Measurements from ENCODE around the gene TBX5. TPM values are rescaled to one million over a fixed set of nuclear protein-coding genes. Genes with fewer than 3 reads are reported as not detected.

Gene TBX5
- total RNA-seq, 1 donor from 2014 or later: not detected

GRCh38 chr12:114319422-114319821 is 86.5 kb downstream of the TBX5 start:
- no peak overlapping the region for H3K4me3 Mint-ChIP-seq (ENCODE audit: unreplicated experiment)
- no peaks in the 10 kb centered on the region for H3K27me3 Mint-ChIP-seq (ENCODE audit: unreplicated experiment)
- no peak overlapping the region for H3K27ac Mint-ChIP-seq (ENCODE audit: unreplicated experiment)
- no peaks in the 10 kb centered on the region for H3K9me3 Mint-ChIP-seq (ENCODE audit: unreplicated experiment)
- TF ChIP-seq CTCF (IDR thresholded peaks at IDR 0.05; ENCODE audit: partially characterized antibody, unreplicated experiment): no peak
- no peak for DNase-seq
- H3K4me1 Mint-ChIP-seq (ENCODE audit: low read depth, unreplicated experiment): no peaks in the 10 kb centered on the region
- no peaks in the 10 kb centered on the region for H3K36me3 Mint-ChIP-seq (ENCODE audit: unreplicated experiment)

- H3K36me3 Mint-ChIP-seq (ENCODE audit: unreplicated experiment): no peaks in the 10 kb centered on the region
- no peaks in the 10 kb centered on the region for H3K4me1 Mint-ChIP-seq (ENCODE audit: low read depth, unreplicated experiment)
- DNase-seq: no peak
- H3K9me3 Mint-ChIP-seq (ENCODE audit: unreplicated experiment): no peaks in the 10 kb centered on the region
- H3K27ac Mint-ChIP-seq (ENCODE audit: unreplicated experiment): no peak overlapping the region
- TF ChIP-seq CTCF (IDR thresholded peaks at IDR 0.05; ENCODE audit: partially characterized antibody, unreplicated experiment): no peak
- no peak overlapping the region for H3K4me3 Mint-ChIP-seq (ENCODE audit: unreplicated experiment)
- no peaks in the 10 kb centered on the region for H3K27me3 Mint-ChIP-seq (ENCODE audit: unreplicated experiment)
Observed at GRCh38 chr12:114318984-114319383, 87.0 kb downstream of the TBX5 start.

GRCh38 chr12:114316076-114316475 is 89.9 kb downstream of the TBX5 start:
- TF ChIP-seq CTCF (IDR thresholded peaks at IDR 0.05; ENCODE audit: partially characterized antibody, unreplicated experiment): no peak
- Mint-ChIP-seq H3K4me1 (ENCODE audit: low read depth, unreplicated experiment) (no peaks in the 10 kb centered on the region), H3K4me3 (ENCODE audit: unreplicated experiment) (no peak overlapping the region), H3K27me3 (ENCODE audit: unreplicated experiment) (no peaks in the 10 kb centered on the region), H3K9me3 (ENCODE audit: unreplicated experiment) (no peaks in the 10 kb centered on the region), H3K36me3 (ENCODE audit: unreplicated experiment) (no peaks in the 10 kb centered on the region), H3K27ac (ENCODE audit: unreplicated experiment) (no peak overlapping the region)
- no peak for DNase-seq

GRCh38 chr12:114314974-114315720 is 90.8 kb downstream of the TBX5 start:
- Mint-ChIP-seq H3K9me3 (ENCODE audit: unreplicated experiment) (no peaks in the 10 kb centered on the region), H3K36me3 (ENCODE audit: unreplicated experiment) (no peaks in the 10 kb centered on the region), H3K4me1 (ENCODE audit: low read depth, unreplicated experiment) (no peaks in the 10 kb centered on the region), H3K27ac (ENCODE audit: unreplicated experiment) (no peak overlapping the region), H3K27me3 (ENCODE audit: unreplicated experiment) (no peaks in the 10 kb centered on the region), H3K4me3 (ENCODE audit: unreplicated experiment) (no peak overlapping the region)
- no peak for TF ChIP-seq CTCF (IDR thresholded peaks at IDR 0.05; ENCODE audit: partially characterized antibody, unreplicated experiment)
- DNase-seq: no peak

GRCh38 chr12:114314403-114314802 is 91.5 kb downstream of the TBX5 start:
- Mint-ChIP-seq H3K9me3 (ENCODE audit: unreplicated experiment) (no peaks in the 10 kb centered on the region), H3K27me3 (ENCODE audit: unreplicated experiment) (no peaks in the 10 kb centered on the region), H3K4me1 (ENCODE audit: low read depth, unreplicated experiment) (no peaks in the 10 kb centered on the region), H3K4me3 (ENCODE audit: unreplicated experiment) (no peak overlapping the region), H3K27ac (ENCODE audit: unreplicated experiment) (no peak overlapping the region), H3K36me3 (ENCODE audit: unreplicated experiment) (no peaks in the 10 kb centered on the region)
- DNase-seq: no peak
- TF ChIP-seq CTCF (IDR thresholded peaks at IDR 0.05; ENCODE audit: partially characterized antibody, unreplicated experiment): no peak

Measured in glutamatergic neuron (in vitro differentiated cells).